Stimulated activated CD4-positive, alpha-beta T cell treated with anti-CD3 and anti-CD28 coated beads, Interleukin-4, amount 100 ng/mL, for 1 hour (primary cell): ENCODE measurements around the gene MYLK4.
"Not testable (repeated sequence)": the region's sequence is repeated elsewhere in the genome, so short reads cannot be mapped to it uniquely, and the experiment has no call there.

ENCODE experiments used
- DNase-seq: peaks from one replicate; pipeline ENCODE4 v3.0.0-alpha.2; 2020

The MYLK4 gene

DNA sequence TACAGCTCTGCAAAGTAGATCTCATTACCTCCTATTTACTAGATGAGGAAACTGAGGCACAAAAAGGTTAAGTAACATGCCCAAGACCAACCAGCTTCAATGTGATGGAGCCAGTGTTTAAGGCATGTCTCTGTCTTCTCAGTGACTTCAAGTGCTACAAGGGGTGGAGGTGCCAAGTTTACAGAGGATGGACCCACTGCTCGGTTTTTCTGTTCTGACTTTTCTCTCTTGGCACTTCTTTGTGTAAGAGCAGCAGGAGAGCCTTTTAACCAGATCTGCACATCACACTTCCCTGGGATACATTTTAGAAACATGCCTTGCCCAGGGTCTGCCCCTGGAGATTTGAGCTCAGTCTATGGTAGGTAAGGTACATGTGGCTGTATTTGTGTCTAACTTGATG is 24.3 kb upstream of the MYLK4 start:
- DNase-seq = no peak

- DNase-seq = no peak
These were observed 22.7 kb upstream of the MYLK4 start for GRCh38 chr6:2773449-2773848.

DNA sequence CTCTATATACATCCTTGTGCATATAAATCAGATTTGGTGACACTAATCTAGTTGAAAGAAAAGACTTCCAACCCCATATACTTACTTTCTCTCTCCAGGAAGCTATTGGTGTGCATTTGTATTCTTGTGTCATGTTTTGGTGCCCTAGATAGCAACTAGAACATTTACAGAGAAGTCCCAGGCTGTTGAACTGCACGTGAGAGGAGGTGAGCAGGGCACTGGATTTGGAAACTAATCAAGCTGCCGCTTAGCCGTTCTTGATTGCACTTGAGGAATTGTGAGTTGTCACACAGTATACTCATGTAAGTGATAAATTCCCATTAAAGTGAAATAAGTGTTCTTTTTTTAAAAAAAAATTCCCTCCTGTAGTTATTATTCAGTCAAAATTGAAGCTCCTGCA is 22.1 kb upstream of the MYLK4 start:
- no peak for DNase-seq

GRCh38 chr6:2771079-2771478 is 20.4 kb upstream of the MYLK4 start:
- DNase-seq = no peak

- DNase-seq = no peak
These were observed 19.4 kb upstream of the MYLK4 start for GRCh38 chr6:2770171-2770570.

GRCh38 chr6:2768696-2769095 is 18.0 kb upstream of the MYLK4 start:
- no peak for DNase-seq

DNA sequence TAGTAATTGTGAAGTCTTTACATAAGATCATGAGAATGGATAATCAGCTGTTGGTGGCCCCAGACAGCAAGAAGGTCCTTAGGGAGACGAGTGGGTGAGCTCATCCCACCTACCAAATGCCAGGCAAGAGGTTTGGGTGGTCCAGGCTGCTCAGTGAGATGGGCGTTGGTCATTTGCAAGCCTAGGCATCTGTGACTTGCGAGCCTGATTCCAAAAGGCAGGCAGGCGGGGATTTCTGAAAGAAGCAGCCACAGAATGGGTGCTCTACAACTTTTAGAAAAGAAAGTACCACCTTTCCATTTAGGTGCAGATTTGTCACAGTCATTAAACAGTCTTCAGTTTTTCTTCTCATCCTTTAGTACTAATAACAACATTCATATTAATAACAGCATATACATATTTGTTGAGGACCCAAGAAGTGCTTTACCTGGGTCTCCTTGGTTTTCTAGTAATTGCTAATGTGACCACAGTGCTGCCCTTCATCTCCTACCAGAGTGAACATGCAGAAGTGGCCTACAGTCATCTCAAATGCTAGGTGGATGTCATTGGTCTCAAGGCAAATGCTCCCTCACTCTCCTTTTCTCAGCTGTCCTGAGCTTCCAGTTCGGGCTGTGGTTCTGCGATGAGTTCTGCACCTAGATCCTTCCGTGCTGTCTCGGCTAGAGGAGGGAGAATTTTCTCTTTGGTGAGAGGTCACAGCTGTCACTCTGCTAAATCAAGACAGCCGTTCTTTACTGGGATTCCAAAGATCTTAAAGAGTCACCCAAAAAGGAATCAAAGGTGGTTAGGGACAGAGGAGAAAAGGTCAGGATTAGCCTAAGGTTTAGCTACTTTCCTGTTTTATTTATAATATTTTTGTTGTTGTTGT is 17.2 kb upstream of the MYLK4 start:
- DNase-seq = no peak

- no peak for DNase-seq
These were observed 16.3 kb upstream of the MYLK4 start for GRCh38 chr6:2766767-2767656.

GRCh38 chr6:2765896-2766766 is 15.4 kb upstream of the MYLK4 start:
- DNase-seq = peak; percentile 33

GRCh38 chr6:2765166-2765895 is 14.6 kb upstream of the MYLK4 start, which contains the start of gene WRNIP1:
TSS of gene WRNIP1 (plus strand) at chr6:2765393. CDS start at chr6:2765623, 230 bp downstream.
- peak; percentile 95 for DNase-seq

DNA sequence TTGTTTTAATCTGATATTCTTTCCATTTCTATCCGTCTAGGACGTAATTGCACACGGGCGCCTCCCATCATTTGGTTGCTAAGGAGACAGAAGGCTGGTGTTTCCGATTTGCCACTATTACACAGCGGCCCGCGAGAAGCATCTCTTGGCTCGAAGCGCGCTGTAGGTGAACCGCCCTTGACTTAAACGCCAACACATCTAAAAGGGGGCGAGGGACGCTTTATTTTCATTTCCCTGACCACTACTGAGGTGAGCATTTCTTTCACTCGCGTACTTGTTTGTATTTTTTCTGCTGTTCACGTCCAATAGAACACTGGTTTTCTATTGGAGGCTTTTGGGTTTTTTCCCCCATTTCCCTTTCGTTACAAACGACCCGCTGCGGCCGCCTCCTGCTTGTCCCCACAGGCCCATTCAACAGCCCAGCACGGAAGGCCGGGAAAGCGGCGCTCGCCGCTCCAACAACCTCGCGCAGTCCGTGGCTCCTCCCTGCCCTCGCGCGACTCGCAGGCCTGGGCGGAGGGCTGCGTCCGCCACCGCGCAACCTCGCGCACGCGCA is 14.0 kb upstream of the MYLK4 start:
- DNase-seq = peak; percentile 56

DNA sequence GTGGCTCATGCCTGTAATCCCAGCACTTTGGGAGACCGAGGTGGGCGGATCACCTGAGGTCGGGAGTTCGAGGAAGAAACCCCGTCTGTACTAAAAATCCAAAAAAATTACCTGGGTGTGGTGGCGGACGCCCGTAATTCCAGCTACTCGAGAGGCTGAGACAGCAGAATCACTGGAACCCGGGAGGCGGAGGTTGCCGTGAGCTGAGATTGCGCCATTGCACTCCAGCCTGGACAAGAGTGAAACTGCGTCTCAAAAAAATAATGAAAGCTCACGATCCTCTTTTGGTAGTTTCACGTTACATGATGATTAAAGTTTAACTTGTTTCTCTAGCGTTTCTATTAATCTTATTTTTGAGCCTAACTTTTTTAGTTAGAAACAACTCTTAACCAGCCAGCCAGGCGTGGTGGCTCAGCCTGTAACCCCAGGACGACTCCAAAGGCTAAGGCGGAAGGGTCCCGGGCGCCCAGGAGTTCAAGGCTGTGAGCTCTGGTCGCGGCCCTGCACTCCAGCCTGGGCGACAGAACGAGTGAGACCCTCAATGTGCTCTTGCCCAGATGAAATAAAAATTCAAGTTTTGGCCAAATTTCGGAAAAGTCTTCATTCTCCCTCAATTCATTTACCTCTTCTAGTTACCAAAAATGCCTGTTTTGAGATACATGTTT is 13.3 kb upstream of the MYLK4 start:
- no peak for DNase-seq

DNA sequence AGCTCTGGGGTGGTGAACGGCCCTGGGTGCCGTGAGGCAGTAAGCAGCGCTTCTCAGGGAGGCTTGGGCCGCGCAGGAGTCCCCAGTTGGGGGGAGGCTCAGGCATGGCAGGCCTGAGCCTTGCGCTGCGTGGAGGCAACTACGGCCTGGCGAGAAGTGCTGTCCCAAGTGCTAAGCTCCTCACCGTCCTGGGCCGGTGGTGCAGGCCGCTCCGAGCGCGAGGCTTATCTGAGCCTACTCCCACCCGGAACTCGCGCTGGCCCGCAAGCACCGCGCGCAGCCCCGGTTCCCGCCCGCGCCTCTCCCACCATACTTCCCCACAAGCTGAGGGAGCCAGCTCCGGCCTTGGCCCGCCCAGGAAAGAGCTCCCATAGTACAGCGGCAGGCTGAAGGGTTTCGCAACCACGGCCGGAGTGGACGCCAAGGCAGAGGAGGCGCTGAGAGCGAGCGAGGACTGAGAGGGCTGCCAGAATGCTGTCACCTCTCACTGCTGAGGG is 12.7 kb upstream of the MYLK4 start:
- no peak for DNase-seq

DNA sequence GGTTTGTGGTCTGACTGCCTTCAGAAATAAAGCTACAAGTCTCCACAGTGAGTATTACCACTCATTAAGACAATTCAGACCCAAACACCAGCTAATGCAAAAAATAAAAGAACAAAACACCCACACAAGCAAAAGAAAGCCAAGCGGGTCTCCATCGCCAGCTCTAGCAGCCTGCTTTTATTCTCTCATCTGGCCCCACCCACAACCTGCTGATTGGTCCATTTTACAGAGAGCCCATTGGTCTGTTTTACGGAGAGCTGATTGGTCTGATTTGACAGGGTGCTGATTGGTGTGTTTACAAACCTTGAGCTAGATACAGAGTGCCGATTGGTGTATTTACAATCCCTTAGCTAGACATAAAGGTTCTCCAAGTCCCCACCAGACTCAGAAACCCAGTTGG is 12.1 kb upstream of the MYLK4 start:
- not testable (repeated sequence) for DNase-seq

DNA sequence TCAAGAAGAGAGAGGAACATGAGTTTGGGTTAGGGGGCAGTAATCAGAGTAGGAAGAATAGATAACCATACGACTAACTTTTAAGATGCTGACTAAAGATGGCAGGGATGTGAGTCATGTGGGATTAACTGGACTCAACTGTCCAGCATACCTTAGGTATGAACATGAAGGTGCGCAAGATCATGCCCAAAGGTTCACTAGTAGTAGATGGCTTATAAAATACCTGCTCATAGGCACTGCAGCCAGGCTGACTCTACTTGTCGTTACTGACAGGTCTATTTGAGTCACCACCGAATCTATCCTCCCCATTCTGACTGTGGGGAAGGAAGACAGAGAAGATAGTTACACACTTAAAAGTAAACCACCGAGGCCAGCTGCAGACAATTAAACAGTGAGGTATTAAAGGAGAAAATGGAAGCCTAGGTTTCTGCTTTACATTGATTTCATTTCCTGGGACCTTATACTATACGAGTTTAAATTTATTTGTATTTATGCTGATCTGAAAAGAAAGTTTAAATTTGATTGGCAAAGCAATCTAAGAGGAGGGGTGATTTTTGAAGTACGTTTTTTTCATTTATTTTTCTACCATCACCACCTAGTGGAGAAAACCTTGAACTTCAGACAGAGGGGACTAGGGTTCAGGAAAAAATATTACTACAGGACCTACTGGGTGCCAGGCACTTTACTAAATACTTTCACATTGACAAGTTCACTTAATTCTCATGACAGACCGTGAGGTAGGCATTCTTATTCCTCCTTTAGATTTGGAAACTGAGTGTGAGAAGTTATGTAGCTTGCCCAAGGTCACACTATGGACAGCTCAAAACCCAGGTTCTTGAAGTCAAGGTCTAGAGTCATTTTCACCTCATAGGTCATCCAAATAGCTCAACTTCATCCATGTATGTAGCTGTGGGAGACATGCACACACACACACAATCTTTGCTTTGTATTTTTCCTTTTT is 10.4 kb upstream of the MYLK4 start:
- DNase-seq = no peak

DNA sequence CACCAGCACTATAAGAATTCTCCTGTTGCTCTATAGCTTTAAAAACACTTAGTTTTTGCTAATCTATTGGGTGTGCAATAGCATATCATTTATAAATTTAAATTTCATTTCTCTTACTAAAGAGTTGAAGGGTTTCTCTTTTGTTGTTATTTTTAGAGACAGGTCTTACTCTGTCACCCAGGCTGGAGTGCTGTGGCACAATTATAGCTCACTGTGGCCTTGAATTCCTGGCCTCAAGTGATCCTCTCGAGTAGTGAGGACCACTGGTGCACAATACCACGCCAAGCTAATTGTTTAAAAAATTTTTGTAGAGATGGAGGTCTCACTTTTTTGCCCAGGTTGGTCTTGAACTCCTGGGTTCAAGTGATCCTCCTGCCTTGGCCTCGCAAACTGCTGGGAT is 8.3 kb upstream of the MYLK4 start:
- DNase-seq = no peak

DNA sequence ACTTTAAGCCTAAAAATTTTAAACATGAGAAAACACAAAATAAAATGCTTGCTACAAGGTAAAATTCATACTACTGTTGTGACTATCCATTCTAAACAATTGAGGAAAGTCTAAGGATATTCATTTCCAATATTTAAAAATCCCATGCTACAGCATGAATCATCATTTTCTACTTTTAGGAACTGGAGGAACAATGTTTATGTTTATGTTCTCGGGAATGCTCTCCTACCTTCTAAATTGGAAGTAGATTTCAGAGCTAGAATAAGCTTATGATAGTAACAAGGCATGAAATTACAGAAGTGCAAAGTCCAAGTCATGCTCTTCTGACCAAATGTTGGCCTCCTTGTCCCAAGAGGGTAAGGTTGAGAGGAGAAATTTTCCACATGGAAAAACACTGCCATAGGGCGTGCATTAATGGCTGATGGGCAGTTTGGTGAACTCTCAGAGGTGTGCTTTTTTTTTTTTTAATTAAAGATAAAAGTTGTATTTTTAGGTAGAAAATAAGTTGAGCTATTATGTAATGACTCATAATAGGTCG is 6.0 kb upstream of the MYLK4 start:
- DNase-seq = no peak

- DNase-seq = no peak
These were observed 5.5 kb upstream of the MYLK4 start for GRCh38 chr6:2756241-2756640.

GRCh38 chr6:2755456-2755855 is 4.7 kb upstream of the MYLK4 start:
- DNase-seq = no peak

DNA sequence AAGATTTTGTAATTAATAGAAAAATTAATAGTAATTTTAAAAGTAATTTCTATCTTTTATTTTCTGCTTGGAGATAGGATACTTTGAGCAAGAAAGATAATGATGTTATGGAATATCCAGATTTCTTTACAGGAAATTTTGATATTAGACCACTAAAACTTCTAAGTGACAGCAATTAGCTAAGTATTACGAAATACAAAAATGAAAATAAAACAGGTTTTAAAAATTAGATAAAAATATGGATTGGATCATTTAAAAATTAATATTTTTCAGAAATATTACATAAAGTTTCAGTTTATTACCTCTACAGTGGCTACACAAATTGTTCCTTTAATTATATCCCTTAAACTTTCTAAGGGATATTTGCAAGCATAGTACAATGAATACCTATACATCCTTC is 4.2 kb upstream of the MYLK4 start:
- DNase-seq = no peak
